Common myeloid progenitor, CD34-positive (primary cell): ENCODE data around the gene SAC3D1.
A peak's percentile ranks its signal among the peaks of the same experiment; 100 is the strongest.

Experiments used
- CTCF ChIA-PET: fragments of 350-600 bp; sonication (Branson Sonifier 250); formaldehyde crosslinking; loops from one replicate; lab custom pipeline; 2021; ENCODE audit warnings: antibody characterized with exemption; lab: Charles Lee
- POLR2A ChIA-PET: fragments of 350-600 bp; sonication (Branson Sonifier 250); formaldehyde crosslinking; loops from one replicate; lab custom pipeline; 2021; ENCODE audit warnings: antibody characterized with exemption; lab: Charles Lee
- DNase-seq, 3 donors: peaks; one replicate each; pipeline versions ENCODE4 v3.0.0 to v3.0.0-alpha.2; 2013
- H3K27ac ChIP-seq, 2 experiments: 1 replicate in 1 of 2; 2 replicates in 1 of 2; pipeline ENCODE4 v1.7.0; 2013; ENCODE audit warnings: inconsistent platforms in 2 of 2, low read length in 2 of 2, mild to moderate bottlenecking in 2 of 2, low read depth in 1 of 2, moderate library complexity in 1 of 2; ENCODE audit not compliant: severe bottlenecking in 2 of 2, insufficient read depth in 1 of 2, poor library complexity in 1 of 2
- H3K27me3 ChIP-seq, 5 experiments: replicated peaks in 2 of 5; 1 replicate in 3 of 5; 2 replicates in 2 of 5; pipeline versions ENCODE4 v1.6.1 to v1.7.0; 2013; ENCODE audit warnings: low read length in 4 of 5, mild to moderate bottlenecking in 2 of 5, moderate library complexity in 2 of 5, inconsistent platforms in 1 of 5; ENCODE audit not compliant: insufficient read depth in 5 of 5, control insufficient read depth in 4 of 5
- H3K36me3 ChIP-seq, 4 experiments: 1 replicate in 2 of 4; 2 replicates in 2 of 4; pipeline versions ENCODE4 v1.6.1 to v1.7.0; 2013; ENCODE audit warnings: low read length in 3 of 4, control low read depth in 1 of 4, mild to moderate bottlenecking in 1 of 4; ENCODE audit not compliant: control insufficient read depth in 4 of 4, insufficient read depth in 4 of 4
- H3K4me1 ChIP-seq, 4 experiments: 1 replicate in 3 of 4; 2 replicates in 1 of 4; pipeline versions ENCODE4 v1.6.1 to v1.7.1; 2013; ENCODE audit warnings: low read length in 3 of 4, mild to moderate bottlenecking in 3 of 4, control low read depth in 1 of 4, inconsistent platforms in 1 of 4, moderate library complexity in 1 of 4; ENCODE audit not compliant: control insufficient read depth in 4 of 4, insufficient read depth in 4 of 4; ENCODE audit errors: control extremely low read depth in 1 of 4
- H3K4me3 ChIP-seq, 7 experiments: 1 replicate in 4 of 7; 2 replicates in 3 of 7; pipeline versions ENCODE4 v1.5.1 to v1.7.0; 2013; ENCODE audit warnings: mild to moderate bottlenecking in 7 of 7, low read length in 6 of 7, moderate library complexity in 6 of 7, inconsistent platforms in 2 of 7, low read depth in 2 of 7, control low read depth in 1 of 7; ENCODE audit not compliant: insufficient read depth in 4 of 7, control insufficient read depth in 1 of 7; ENCODE audit errors: extremely low read depth in 1 of 7
- H3K9me3 ChIP-seq, 5 experiments: 1 replicate in 4 of 5; 2 replicates in 1 of 5; pipeline versions ENCODE4 v1.6.1 to v1.7.1; 2013; ENCODE audit warnings: low read length in 4 of 5, mild to moderate bottlenecking in 2 of 5, inconsistent platforms in 1 of 5, low read depth in 1 of 5, moderate library complexity in 1 of 5; ENCODE audit not compliant: control insufficient read depth in 4 of 5, insufficient read depth in 2 of 5; ENCODE audit errors: control extremely low read depth in 1 of 5
- WGBS: methylation state at CpG from one replicate; pipeline ENCODE4 v1.1.5; 2013; ENCODE audit not compliant: insufficient coverage; 5-methylcytosine and 5-hydroxymethylcytosine counted together

SAC3D1 gene

GRCh38 chr11:65083834-65084597, 43.0 kb downstream of the SAC3D1 start, which contains the start of the genes CDCA5 and ZFPL1:
Gene CDCA5, minus strand, starts transcription at chr11:65084040. Its CDS starts 62 bp downstream, at chr11:65083978.
Gene ZFPL1, plus strand, starts transcription at chr11:65084222. Its CDS starts 477 bp downstream, at chr11:65084699.
- H3K4me1 ChIP-seq = peaks cover 10 to 38% (median 24%) of the 10 kb centered on the region in 4 experiments
- peak within 1 kb of the TSS; percentile 72 to 94 (median 83) for H3K4me3 ChIP-seq
- peak within 1 kb of the TSS; percentile 84 to 85 for H3K27ac ChIP-seq
- H3K27me3 ChIP-seq = no peaks in the 10 kb centered on the region
- peaks cover 4 to 59% (median 42%) of the 10 kb centered on the region in 4 experiments for H3K36me3 ChIP-seq
- ChIA-PET POLR2A (no interaction called here), CTCF (interaction anchor here (1.1 to 1.3 kb wide), 2 partner anchors 11 to 52 kb away, joined by 4 to 6 read pairs; no protein-coding TSS in a partner anchor)
- 0% methylated on average over 71 of the region's 79 CpGs for WGBS
- H3K9me3 ChIP-seq = no peaks in the 10 kb centered on the region
- DNase-seq = peak; percentile 95 to 98 (median 97)

DNA sequence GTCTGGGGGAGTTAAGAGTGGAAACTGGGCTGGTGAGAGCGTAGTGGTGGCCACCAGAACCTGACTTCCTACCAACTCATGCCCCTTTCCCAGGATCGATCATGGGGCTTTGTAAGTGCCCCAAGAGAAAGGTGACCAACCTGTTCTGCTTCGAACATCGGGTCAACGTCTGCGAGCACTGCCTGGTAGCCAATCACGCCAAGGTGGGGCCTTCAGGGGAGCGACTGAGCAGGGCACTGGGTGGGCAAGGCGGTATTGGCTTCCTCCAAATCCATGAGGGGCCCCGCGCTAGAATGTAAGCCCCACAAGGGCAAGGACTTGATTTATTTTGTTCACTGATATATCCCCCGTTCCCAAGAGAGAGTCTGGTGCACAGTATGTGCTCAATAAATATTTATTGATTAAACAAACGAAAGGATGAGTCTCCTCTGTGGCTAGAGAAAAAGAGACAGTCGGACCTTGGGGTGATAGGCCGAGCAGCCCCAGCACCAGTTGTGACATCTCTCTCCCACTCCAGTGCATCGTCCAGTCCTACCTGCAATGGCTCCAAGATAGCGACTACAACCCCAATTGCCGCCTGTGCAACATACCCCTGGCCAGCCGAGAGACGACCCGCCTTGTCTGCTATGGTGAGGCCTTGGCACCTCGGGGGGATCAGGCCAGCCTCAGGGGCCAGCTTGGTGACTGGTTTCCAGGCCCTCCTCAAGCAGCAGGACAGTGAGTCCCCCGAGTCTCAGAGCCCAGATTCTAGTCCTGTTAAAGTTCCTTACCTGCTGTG, 43.8 kb downstream of the SAC3D1 start:
- peaks cover 4 to 59% (median 41%) of the 10 kb centered on the region in 4 experiments for H3K36me3 ChIP-seq
- no peaks in the 10 kb centered on the region for H3K9me3 ChIP-seq
- H3K27me3 ChIP-seq = no peaks in the 10 kb centered on the region
- peak overlapping the region; percentile 84 to 85 for H3K27ac ChIP-seq
- H3K4me1 ChIP-seq = peaks cover 10 to 38% (median 24%) of the 10 kb centered on the region in 4 experiments
- no peak for DNase-seq
- H3K4me3 ChIP-seq = peak overlapping the region; percentile 72 to 94 (median 83)
- ChIA-PET CTCF (interaction anchor here (0.7 to 1.4 kb wide), 6 partner anchors 8 to 238 kb away, joined by 3 to 7 read pairs (median 4); partner anchors contain the start of gene TM7SF2), POLR2A (no interaction called here)
- WGBS = 58% methylated on average over 21 of the region's 23 CpGs

GRCh38 chr11:65085446-65085845, 44.4 kb downstream of the SAC3D1 start:
- ChIA-PET POLR2A (no interaction called here), CTCF (interaction anchor here (0.7 to 1.4 kb wide), 7 partner anchors 9 to 238 kb away, joined by 3 to 7 read pairs (median 4); partner anchors contain the start of gene TM7SF2)
- peak overlapping the region in 1 of 2 experiments; percentile 85 for H3K27ac ChIP-seq
- peaks cover 4 to 55% (median 37%) of the 10 kb centered on the region in 4 experiments for H3K36me3 ChIP-seq
- 81% methylated on average over 4 of the region's 4 CpGs for WGBS
- DNase-seq = no peak
- H3K4me3 ChIP-seq = no peak overlapping the region
- H3K9me3 ChIP-seq = no peaks in the 10 kb centered on the region
- H3K27me3 ChIP-seq = no peaks in the 10 kb centered on the region
- peaks cover 10 to 38% (median 24%) of the 10 kb centered on the region in 4 experiments for H3K4me1 ChIP-seq

GRCh38 chr11:65086809-65087208, 45.8 kb downstream of the SAC3D1 start:
- CTCF ChIA-PET = interaction anchor here (1.4 kb wide), 1 partner anchor 18 kb away, joined by 5 read pairs; no protein-coding TSS in a partner anchor
- H3K27me3 ChIP-seq = no peaks in the 10 kb centered on the region
- no peaks in the 10 kb centered on the region for H3K9me3 ChIP-seq
- 100% methylated on average over 5 of the region's 9 CpGs for WGBS
- peaks cover 4 to 50% (median 36%) of the 10 kb centered on the region in 4 experiments for H3K36me3 ChIP-seq
- H3K4me1 ChIP-seq = peaks cover 10 to 30% (median 24%) of the 10 kb centered on the region in 4 experiments
- no peak overlapping the region for H3K4me3 ChIP-seq
- POLR2A ChIA-PET = interaction anchor here (1.4 kb wide), 1 partner anchor 9 kb away, joined by 5 read pairs; the partner anchor contains the start of gene VPS51
- DNase-seq = no peak
- H3K27ac ChIP-seq = peak overlapping the region in 1 of 2 experiments; percentile 6

DNA sequence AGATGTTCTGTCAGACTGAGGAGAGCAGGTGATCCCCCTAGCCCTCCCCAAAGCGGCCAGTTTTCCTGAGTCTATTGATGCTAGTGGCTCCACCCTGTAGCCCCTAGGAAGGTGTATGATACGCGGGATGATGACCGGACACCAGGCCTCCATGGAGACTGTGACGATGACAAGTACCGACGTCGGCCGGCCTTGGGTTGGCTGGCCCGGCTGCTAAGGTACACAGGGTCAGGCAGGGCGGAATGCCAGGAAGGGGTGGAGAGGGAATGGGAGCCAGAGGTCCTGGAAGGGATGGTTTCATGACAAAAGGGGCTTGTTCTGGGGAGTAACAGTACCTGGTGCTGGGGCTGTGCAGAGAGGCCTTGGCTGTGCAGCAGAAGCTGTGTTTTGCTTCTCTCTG, 46.2 kb downstream of the SAC3D1 start:
- no peak for DNase-seq
- H3K27me3 ChIP-seq = no peaks in the 10 kb centered on the region
- 97% methylated on average over 10 of the region's 11 CpGs for WGBS
- H3K4me1 ChIP-seq = peaks cover 10 to 26% (median 23%) of the 10 kb centered on the region in 4 experiments
- H3K27ac ChIP-seq = no peak overlapping the region
- H3K9me3 ChIP-seq = no peaks in the 10 kb centered on the region
- peaks cover 4 to 50% (median 35%) of the 10 kb centered on the region in 4 experiments for H3K36me3 ChIP-seq
- ChIA-PET CTCF (no interaction called here), POLR2A (interaction anchor here (1.4 kb wide), 1 partner anchor 8 kb away, joined by 5 read pairs; the partner anchor contains the start of gene VPS51)
- no peak overlapping the region for H3K4me3 ChIP-seq

- Histone ChIP-seq H3K4me1 (peaks cover 7 to 22% (median 21%) of the 10 kb centered on the region in 4 experiments), H3K36me3 (peaks cover 4 to 47% (median 35%) of the 10 kb centered on the region in 4 experiments), H3K27ac (no peak overlapping the region), H3K9me3 (no peaks in the 10 kb centered on the region), H3K27me3 (no peaks in the 10 kb centered on the region), H3K4me3 (no peak overlapping the region)
- DNase-seq = no peak
- CTCF ChIA-PET = no interaction called here
- 96% methylated on average over 14 of the region's 15 CpGs for WGBS
- POLR2A ChIA-PET = no interaction called here
Measured at GRCh38 chr11:65087827-65088226, 46.8 kb downstream of the SAC3D1 start.
